GM21528 (cell line): ENCODE results near the gene CXorf49.
"Not testable (repeated sequence)": the region's sequence is repeated elsewhere in the genome, so short reads cannot be mapped to it uniquely, and the experiment has no call there.

Experiments used
- ATAC-seq: cut with Tn5 transposase; IDR thresholded peaks from one replicate; pipeline ENCODE4 v1.9.1; 2021; ENCODE audit warnings: mild to moderate bottlenecking, moderate library complexity; ENCODE audit not compliant: unreplicated experiment, low FRiP score

Gene CXorf49

DNA sequence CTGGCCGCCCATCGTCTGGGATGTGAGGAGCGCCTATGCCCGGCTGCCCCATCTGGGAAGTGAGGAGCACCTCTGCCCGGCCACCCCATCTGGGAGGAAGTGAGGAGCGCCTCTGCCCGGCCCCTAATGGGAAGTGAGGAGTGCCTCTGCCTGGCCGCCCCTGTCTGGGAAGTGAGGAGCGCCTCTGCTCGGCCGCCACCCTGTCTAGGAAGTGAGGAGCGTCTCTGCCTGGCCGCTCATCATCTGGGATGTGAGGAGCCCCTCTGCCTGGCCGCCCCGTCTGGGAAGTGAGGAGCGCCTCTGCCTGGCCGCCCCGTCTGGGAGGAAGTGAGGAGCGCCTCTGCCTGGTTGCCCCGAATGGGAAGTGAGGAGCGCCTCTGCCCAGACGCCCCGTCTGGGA is 42.4 kb downstream of the CXorf49 start:
- ATAC-seq, result not testable (repeated sequence)

DNA sequence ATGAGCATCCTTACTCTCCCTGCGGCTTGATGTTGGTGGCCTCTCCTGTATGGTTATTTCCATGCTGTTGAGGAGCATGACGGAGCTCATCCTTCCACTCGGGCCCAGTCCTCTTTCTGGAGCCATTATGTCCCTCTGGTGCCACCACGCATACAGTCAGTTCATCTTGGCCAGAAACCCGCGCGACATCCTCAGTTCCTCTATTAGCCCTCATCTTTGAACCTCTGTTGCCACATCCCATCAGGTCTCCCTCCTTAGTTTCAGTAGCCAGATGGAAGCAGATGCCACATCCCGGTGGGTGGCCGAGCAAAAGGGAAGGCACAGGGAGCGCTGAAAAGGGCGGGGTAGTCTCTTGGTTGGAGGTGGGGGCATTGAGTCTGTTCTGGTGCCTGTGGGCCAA is 46.1 kb downstream of the CXorf49 start:
- ATAC-seq, result no peak

DNA sequence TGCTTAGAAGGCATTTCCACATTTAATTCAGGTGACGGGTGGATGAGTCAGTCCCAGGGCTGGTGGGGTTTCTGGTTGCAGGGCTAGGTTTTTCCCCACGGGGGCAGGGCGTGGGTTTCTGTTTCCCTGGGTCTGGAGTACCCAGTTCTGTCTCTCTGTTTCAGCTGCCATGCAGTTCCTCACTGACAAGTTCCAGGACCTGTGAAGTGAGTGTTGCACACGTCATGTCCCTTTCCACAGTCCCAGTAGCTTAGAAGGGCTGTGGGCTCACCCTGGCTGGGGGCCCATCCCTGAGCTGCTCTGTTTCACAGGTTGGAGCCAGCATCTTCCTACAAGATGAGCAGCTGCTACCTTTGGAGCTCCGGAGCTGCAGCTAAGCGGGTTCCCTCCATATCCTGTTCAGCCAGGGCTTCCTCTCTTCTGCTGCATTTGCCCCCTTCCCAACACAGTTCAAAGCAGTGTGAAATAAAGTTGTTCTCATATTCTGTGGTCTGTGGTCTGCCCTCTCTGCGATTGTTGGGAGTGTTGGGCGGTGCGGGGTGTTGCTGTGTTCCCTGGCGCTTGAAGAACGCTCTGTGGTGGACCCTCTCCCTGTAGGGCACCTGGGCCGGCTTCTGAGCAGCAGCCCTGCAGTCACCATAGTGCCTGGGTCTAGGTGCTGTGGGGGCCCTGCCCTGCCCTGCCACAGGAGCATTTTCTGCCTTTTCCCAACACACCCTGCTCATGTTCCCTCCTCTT is 46.9 kb downstream of the CXorf49 start:
- no peak for ATAC-seq

- not testable (repeated sequence) for ATAC-seq
These were observed 48.1 kb downstream of the CXorf49 start for GRCh38 chrX:71669947-71670346.

- no peak for ATAC-seq
These were observed 48.6 kb downstream of the CXorf49 start for GRCh38 chrX:71669492-71669891.

GRCh38 chrX:71668248-71668595 is 49.9 kb downstream of the CXorf49 start:
- ATAC-seq, result no peak

GRCh38 chrX:71667328-71668247 is 50.5 kb downstream of the CXorf49 start, which contains the start of gene LOC101059915:
Gene LOC101059915 (plus strand): TSS chrX:71667546.
- ATAC-seq, result no peak

DNA sequence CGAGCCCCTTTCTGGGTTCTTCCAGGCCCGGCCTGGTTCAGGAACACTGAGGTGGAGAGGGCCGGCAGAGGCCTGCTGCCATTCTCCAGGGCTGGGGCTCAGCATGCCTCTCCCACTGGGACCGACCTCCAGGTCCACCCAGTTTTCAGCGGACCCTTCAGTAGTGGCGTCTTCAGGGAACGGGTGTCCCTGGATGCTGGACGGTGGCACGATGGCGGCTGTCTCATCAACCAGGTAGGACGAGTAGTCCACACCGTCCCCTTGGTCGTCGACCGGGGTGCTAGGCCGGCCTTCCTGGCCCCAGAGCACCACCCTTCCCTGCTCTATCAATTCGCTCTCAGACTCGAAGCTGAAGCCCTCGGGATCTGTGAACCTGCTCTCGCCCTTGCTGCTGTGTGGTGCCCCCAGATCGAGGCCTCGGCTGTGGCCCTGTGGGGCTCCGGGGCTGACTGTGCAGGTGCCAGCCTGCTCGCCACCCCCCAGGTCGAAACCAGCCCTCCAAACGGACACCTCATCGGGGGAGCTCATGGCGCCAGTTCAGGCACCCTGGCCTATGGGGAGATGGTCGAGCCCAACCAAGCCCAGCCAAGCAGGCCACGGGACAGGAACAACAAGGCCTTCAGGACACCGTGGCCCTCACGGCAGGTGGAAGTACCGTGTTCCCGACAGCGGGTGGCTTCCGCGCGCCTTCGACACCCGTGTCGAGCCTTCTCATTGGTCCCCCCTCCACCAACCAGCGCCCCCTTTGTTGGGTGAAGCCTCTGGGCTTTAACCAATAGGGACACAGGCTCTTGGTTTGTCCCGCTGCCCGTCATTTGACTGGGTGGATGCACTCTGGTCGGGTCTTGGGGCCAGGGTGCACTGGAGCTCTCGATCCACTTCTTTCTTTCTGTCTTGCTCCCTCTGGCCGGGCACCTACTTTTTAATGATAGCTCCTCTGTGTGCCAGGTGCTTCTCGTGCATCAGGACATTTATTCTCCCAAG is 51.6 kb downstream of the CXorf49 start:
- no peak for ATAC-seq

DNA sequence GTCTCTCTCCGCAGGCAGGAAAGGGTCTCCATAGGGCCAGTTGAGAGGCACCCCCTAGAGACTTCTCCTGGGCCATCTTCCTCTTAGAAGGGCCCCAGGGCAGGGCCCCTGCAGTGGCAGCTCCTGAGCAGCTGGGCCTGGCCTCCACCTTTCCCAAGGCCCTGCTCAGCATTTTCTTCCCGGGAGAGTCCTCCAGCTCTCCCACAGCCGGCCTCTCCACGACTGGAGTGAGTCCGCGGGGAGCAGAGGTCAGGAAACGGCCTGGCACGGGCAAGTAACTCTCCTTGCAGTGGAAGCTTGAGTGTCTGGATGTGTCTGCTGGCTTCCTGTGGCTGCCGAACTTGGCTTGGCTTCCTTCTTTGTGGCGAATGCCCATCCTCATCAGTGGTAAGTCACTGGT is 52.3 kb downstream of the CXorf49 start:
- no peak for ATAC-seq

- no peak for ATAC-seq
These were observed 53.1 kb downstream of the CXorf49 start for GRCh38 chrX:71664889-71665491.
